Right kidney (tissue), 1 donor: ENCODE results near the gene MCUR1.
A peak's percentile ranks its signal among the peaks of the same experiment; 100 is the strongest.
"Not testable (repeated sequence)": the region's sequence is repeated elsewhere in the genome, so short reads cannot be mapped to it uniquely, and the experiment has no call there.

Experiments
- DNase-seq: peaks from one replicate; pipeline ENCODE4 v3.0.0-alpha.2; 2016

Gene MCUR1

DNA sequence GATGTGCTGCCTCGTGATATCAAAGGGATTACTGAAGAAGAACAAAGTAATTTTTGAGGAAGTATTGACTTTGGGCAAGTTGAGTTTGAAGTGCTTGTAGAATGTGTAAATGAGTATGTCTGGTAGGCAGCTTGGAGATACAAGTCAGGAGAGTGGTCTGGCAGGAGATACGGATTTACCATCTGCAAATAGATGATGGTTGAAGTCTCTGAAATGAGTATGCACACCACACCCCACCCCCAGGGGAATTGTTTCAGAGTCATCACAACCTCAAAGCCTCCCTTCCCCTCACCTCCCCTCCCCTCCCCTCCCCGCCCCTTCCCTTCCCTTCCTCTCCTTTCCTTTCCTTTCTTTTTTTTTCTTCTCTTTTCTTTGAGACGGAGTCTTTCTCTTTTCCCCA, 16.4 kb upstream of the MCUR1 start:
- no peak for DNase-seq

DNA sequence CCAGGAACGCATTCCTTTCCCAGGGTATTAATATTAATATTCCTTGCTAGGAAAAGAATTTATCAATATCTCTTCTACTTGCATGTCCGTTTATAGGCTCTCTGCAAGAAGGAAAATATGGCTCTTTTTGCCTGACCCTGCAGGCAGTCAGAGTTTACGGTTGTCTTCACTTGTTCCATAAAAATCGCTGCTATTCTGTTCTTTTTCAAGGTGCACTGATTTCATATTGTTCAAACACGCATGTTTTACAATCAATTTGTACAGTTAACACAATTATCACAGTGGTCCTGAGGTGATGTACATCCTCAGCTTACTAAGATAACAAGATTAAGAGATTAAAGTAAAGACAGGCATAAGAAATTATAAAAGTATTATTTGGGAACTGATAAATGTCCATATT, 15.1 kb upstream of the MCUR1 start:
- DNase-seq: not testable (repeated sequence)

DNA sequence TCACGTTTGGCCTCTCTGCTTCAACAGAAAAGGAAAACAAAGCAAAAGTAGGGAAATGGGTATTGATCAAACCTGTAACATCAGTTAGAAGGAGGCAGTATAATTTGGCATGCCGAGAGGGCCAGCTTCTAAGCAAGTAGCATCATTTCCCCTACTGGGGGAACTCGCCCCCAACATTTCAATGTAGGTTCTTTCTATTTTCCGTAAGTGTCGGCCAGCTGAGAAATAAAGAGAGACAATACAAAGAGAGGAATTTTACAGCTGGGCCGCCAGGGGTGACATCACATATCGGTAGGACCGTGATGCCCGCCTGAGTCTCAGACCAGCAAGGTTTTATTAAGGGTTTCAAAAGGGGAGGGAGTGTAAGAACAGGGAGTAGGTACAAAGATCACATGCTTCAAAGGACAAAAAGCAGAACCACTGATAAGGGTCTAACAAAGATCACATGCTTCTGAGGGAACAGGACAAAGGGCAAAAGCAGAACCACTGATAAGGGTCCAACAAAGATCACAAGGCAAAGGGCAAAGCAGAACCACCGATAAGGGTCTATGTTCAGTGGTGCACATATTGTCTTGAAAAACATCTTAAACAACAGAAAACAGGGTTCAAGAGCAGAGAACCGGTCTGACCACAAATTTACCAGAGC, 14.4 kb upstream of the MCUR1 start:
- not testable (repeated sequence) for DNase-seq

DNA sequence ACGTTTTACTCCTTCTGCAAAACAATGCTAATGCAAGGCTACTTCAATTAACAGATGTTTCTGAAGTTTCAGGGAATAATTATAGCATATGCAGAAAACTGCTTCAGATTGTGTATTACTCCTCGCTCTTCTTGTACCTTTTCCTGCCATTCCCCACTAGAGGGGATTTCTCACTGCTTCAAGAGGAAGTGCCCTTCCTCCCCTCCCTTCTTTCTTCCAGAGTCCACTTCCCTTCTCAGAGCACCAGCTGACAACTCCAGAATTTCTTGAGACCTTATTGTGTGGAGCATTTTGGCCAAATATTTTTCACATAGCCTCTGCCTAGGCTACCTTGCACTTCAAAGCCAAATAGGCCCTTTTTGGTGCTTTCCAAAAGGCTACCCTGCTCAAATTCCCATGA, 12.7 kb upstream of the MCUR1 start:
- no peak for DNase-seq

DNA sequence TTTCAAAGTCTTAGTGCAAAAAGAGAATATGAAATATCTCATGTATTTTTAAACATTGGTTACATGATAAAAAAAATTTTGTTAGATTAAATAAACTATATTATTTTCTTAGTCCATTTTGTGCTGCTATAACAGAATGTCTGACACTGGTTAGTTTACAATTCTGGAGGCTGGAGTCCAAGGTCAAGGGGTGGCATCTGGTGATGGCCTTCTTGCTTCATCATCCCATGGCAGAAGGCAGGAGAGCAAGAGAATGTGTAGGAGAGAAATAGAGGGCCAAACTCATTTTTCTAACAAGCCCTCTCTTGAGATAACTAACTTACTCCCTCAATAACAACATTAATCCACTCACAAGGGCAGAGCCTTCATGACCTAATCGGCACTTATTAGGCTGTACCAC, 11.5 kb upstream of the MCUR1 start:
- DNase-seq: no peak

DNA sequence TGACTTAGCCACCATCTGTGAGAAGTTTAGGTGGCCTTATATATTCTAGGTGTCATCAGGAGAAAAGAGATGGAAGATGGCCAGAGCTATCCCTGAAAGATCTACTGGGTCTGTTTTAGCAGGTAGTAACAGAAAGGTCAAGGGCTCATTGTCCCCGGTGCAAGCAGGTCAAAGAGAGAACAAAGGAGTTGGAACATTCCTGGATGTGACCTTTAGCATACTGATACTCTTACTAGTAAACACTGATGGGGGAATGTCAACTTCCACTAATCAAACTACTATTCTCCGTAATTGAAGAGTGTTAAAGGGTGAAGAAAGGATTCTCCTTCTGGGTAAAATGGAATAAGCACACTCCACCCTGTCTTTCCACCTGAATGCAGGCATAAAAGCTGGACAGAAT, 4.0 kb upstream of the MCUR1 start:
- DNase-seq: no peak

DNA sequence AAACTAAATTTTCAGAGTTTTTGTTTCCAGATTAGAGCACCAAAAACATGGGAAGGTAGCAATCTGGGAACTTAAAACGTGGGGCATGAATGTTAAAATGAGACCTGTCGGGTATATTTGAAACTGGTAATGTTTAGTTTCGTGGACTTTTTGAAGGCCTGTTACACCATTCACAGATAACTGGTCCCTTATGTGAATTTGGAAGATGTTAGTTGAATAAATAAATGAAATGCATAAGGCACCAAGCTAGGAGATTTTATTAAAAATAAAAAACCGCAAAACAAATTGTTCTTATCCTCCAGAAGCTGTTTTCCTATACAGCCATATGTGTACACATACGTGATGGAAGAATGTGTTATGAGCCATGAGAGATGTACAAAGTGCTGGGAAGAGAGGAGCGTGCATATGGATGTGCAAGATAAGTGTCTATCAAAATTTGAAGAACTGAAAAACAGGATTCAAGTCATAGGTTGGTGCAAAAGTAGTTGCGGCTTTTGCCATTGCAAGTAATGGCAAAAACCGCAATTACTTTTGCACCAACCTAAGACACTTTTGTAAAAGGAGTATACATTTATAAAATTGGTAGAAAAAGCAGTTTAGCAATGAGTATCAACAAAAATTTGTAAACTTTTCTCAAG, 700 bp upstream of the MCUR1 start:
- peak; percentile 11 for DNase-seq

DNA sequence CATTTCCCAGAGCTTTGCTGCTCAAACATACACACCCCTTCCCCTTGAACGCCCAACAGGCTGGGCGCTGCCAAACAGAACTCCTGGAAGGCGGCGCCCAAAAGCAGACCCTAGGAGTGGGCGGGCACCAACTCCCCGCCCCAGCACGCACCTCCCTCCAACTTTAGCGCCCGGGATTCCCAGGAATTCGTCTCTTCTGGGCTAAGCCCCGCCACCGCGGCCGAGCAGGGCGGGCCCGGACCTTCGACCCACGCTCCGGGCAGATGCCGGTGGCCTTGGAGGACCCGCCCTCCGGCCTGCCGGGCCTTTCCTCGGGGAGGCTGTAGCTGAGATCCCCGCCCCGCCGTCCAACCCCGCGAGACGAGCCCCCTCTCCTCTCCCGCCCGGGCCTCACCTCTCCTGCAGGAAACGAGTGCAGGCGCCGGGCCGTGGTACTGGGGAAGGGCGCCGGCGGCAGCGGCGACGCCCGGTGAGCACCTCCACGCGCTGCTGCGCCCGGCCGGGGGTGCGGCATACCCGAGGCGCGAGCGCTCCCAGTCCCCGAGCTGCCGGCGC, 659 bp downstream of the MCUR1 start:
- peak; percentile 94 for DNase-seq

DNA sequence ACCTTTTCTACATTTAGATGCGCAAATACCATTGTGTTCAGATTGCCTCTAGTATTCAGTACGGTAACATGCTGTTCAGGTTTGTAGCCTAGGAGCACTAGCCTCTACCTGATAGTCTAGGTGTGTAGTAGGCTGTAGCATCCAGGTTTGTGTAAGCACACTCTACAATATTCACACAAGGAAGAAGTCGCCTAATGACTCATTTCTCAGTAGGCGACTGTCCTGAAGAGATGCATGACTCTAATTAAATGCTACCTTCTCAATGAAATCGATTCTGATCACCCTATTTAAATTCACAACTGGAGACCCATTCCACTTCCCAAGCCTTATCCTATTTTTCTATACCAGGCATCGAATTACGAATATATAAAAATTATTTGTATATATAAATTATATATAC, 1.3 kb downstream of the MCUR1 start:
- no peak for DNase-seq

DNA sequence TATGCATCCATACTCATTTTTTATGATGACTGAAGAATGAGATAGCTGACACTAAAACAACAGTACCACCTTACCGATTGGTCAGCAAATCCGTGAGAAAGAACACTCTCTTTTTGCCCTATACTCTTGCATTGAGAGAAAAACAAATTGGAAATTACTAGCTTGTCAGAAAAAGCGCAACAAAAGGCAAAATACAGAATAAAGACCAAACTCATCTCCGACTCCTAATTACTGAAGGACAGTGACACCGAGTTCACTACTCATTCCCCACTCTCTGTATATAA, 2.1 kb downstream of the MCUR1 start:
- no peak for DNase-seq

DNA sequence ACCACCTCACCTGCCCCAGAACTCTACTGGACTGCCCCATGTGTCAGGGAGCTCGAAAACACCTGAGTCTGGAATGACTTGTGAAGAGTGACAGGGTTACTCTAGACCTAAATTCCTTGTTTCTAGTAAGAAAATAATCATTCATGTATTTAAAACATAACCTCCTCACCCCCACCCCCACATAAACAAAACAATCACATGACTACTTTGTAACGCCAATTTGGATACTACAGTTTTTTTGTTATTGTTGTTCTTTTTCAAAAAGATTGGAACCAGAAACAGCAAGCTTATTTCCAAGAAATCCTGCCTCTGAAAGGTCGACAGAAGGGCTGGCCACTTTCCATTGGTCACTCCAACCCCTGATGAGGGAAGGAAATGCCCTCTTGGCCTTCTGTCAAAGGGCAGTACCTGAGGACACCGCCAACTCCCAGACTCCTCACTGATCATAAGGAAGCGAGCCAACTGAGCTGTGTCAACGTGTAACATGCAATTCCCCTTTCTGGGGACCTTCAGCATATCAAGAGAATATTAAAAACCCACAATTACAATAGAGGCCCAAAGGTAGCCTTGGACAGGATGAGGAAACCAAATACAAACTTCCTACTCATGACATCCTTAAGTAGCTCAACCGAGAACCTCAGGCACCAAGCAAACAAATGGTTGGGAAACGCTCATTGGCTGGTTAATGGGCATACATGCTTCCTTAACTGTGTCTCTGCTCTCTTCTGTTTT, 2.6 kb downstream of the MCUR1 start:
- DNase-seq: no peak

DNA sequence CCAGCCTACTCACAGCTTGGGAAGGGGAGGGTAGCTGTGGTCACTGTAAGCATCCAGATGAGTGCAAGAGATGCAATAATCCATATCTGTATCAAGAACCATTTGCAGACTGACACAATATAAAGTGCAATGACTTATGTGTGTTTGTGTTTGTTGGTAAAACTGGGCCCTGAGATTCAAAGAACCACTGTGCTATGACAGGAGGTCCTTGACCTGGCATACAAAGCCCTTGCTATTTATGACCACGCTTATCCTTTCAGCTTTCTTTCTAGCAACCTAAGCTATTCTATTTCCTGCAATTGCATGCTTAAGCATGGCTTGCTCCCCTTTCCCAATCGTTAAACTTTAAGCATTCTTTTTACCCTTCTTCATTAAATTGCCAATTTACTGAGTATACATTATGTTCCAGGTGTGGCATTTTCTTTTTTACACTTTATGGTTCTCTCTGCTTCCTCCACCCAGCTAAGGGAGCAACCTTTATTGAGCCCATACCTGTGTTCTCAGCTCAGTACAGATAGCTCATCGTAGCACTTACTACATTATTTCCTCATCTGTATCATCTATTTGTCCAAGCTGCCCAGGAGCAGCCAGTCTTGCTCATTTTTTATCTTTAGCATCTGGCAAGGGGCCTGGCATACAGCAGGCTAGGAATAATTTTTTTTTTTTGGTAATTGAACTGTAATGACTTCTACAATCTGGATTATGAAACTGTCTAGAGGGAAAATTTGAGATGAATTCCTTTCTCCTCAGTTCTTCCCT, 3.5 kb downstream of the MCUR1 start:
- DNase-seq: no peak

DNA sequence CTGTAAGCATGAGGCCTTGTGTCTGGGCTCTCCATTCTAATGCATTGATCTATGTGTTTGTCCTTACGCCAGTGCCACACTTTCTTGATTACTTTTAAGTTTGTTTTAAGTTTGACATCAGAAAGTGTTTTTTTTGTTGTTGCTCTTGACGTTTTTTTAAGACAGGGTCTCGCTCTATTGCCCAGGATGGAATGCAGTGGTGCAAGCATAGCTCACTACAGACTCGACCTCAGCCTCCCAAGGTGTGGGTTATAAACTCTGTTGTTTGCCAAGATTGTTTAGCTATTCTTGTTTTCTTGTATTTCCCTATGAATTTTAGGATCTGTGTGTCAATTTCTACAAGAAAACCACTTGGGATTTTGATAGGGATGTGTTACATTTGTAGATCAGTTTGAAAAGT, 5.6 kb downstream of the MCUR1 start:
- no peak for DNase-seq

DNA sequence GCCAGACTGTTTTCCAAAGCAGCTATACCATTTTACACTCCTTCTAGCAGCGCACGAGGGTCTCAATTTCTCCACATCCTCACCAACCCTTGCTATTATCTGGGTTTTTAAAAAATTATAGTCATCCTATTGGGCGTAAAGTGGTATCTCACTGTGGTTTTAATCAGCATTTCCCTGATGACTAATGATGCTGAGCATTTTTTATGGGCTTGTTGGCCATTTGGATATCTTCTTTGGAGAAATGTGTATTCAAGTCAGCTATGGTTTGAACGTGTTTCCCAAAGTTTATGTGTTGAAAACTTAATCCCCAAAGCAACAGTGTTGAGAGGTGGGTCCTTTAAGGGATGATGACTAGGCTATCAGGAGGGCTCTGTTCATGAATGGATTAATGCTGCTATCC, 6.7 kb downstream of the MCUR1 start:
- no peak for DNase-seq

DNA sequence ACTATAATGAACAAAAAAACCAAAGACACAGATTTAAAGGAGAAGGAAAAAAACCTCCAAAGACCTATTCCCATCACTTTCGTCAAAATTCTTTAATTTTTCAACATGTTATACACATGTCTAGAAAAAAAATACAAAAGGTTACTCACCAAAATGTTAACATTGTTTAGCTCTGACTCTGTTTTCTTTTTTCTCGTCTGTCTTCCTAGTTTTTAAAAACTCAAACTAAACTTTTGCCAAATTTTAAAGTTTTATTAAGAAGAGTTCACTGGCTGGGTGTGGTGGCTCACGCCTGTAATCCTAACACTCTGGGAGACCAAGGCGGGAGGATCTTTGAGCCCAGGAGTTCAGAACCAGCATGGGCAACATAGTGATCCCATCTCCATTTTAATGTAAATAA, 10.8 kb downstream of the MCUR1 start:
- DNase-seq: no peak

DNA sequence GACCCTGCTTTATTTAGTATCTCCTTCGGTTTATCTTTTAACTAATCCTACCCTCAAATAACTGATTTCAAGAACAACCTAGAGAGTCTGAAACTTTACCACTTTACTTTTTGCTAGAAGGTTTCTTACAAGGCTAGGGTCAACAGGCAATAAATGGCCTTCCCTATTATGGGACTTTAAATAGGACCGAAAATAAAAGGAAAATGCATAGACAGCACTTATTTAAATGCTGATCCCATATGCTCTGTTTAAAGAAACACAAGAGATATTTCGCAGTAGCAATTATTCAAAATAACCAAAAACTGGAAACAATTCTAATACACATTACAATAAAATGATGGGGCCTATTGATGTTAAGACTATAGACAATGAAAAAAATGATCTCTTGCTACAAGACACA, 13.7 kb downstream of the MCUR1 start:
- no peak for DNase-seq

DNA sequence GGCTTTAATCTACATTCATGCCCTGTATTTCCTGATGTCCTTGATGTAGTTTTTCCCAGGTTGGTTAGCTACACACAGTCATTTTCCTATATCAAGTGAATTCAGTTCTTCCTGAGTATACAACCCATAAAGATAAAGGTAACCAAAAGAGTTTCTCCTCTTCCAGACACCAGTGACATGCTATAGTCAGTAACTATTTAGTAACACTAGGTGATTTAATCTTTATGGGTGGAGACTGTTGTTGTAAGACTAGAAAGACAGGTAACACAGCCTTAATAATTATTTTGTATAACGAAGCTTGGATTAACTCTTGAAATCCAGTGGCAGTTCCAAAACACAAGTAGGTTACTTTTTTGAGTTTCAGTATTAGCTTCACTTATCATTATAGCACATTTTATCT, 17.6 kb downstream of the MCUR1 start:
- DNase-seq: no peak

DNA sequence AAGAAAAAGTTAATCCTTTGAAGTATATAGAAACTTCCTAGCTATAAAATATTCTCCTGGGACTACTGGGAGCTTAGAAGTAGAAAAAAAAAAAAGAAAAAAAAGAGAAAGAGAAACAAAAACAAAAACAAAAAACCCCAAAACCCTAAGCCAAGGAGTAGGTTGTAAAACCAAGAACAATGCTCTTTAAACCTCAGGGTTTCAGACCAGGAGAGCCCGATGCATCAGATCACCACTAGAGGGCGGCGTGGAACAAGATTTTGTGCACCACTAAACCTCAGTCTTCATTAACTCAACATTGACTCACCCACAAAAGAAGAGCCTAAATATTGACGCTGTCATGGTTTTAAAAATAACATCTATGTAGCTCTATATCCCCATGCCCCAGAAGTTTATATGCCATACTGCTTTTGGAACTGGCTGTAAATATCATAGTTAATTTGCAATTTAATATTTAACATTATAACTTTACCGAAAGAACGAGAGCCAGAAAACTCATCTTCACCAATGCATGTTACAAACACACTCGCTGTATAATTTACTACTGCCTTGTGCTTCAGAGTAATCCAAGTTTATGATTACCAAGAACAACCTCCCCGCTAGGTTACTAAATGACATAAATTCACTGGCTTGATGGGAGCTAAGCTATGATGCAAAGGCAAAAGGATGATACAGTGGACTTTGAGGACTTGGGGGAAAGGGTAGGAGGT, 19.2 kb downstream of the MCUR1 start:
- peak; percentile 35 for DNase-seq

DNA sequence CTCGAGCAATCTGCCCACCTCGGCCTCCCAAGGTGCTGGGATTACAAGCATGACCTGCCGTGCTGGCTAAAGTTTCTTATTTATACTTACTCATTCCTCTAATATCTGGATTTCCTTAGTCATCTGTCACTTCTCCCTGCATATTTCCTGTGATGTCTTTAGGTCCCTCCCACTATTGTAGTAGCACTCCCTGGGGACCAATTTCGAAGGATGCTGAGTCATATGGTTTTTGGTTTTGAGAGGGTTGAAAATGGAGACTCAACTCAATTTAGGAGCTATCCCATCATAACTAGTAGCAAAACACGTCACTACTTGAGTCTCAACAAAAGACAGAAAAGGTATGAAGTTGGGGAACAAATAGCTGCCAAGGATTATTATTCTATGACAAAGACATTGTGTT, 20.2 kb downstream of the MCUR1 start:
- DNase-seq: no peak

DNA sequence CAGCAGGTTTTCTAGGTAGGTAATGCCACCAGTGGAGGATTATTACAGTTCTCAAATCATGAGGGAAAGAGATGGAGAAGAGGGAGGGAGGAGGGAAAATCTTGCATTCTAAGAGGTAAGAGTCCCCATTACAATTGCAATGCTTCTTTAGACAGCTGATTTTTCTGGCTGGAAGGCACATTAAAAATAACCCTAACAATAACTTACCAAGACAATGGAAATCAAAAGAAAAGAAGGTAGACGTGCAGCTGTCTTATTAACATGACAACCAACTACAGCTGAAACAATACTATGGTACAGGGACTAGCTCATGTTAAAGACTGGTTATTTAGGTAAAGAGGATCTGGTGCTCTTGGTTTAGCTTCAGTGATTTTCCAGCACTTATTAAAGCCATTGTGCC, 24.6 kb downstream of the MCUR1 start:
- no peak for DNase-seq

DNA sequence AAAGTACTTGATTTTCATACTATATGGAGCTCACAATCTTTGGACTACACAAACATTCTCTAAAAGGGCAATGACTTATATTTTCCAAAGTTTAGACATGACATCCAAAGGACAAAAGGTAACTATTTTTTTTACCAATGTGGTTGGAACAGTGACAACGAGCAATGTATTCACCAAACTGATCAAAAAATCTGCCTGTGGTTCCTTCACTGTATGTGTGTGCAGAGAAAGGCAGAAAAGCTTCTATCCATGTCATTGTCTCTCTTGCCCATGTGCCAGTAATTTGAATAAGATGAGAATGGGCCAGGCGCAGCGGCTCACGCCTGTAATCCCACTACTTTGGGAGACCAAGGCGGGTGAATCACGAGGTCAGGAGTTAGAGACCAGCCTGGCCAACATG, 25.5 kb downstream of the MCUR1 start:
- no peak for DNase-seq

DNA sequence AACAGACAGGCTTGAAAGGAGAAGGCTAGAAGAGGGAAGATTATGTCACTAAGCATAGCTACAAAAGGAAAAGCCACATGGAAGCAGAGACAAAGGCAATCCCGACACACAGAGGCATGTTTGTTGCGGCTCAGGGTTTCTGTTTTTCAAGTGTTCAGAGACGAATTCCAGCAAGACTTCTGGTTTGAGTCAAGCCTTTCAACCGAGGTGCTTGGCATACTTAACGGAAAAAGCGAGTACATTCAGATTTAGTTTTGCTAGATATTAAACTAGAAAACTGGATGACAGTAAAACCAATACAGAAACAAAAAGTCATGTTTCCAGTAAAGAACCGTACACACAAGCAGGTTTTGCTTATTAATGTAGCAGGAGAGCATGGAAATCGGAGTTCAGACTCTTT, 27.2 kb downstream of the MCUR1 start:
- no peak for DNase-seq

DNA sequence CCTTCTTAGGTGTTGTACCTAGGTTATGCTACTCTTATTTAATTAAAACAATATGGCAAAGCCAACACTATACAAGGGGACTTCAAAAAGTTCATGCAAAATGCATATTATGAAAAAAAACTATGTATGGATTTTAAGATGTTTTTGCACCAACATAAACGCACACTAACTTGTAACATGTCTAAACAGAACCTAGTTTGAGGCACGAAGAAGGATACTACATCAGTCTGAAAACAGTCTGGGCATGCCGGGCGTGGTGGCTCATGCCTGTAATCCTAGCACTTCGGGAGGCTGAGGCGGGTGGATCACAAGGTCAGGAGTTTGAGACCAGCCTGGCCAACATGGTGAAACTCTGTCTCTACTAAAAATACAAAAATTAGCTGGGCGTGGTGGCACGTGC, 34.2 kb downstream of the MCUR1 start:
- DNase-seq: not testable (repeated sequence)
